HG03045 (cell line): Measurements from ENCODE around the gene HHATL.

Experiments
- ATAC-seq: cut with Tn5 transposase; IDR thresholded peaks from one replicate; pipeline ENCODE4 v1.9.1; 2021; ENCODE audit warnings: mild to moderate bottlenecking, moderate library complexity; ENCODE audit not compliant: unreplicated experiment

HHATL gene

DNA sequence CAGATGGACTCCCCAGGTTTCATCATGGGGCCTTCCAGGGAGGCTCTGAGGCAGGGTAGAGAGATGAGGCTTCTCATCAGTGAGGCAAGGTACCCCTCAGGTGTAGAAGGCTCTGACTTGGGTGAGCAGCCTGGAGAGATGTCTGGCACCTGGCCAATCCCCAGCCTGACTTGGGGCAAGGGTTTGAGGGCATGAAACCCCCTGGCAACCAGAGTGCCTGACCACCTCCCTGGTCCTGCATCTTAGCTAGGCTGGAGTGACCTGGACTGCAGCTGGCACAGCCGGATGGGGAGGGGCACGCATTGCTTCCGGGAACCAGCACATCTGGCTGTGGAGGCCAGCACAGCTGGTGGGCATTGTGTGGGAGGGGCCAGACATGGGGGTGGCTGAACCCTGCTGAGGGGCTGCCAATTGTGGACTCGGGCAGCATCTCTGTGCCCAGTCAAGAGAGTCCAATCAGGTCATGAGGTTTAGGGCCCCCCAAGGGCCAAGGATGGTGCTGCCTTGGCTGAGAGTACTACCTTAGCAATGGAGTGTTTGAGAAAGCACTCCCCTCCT, 47.2 kb downstream of the HHATL start:
- no peak for ATAC-seq

DNA sequence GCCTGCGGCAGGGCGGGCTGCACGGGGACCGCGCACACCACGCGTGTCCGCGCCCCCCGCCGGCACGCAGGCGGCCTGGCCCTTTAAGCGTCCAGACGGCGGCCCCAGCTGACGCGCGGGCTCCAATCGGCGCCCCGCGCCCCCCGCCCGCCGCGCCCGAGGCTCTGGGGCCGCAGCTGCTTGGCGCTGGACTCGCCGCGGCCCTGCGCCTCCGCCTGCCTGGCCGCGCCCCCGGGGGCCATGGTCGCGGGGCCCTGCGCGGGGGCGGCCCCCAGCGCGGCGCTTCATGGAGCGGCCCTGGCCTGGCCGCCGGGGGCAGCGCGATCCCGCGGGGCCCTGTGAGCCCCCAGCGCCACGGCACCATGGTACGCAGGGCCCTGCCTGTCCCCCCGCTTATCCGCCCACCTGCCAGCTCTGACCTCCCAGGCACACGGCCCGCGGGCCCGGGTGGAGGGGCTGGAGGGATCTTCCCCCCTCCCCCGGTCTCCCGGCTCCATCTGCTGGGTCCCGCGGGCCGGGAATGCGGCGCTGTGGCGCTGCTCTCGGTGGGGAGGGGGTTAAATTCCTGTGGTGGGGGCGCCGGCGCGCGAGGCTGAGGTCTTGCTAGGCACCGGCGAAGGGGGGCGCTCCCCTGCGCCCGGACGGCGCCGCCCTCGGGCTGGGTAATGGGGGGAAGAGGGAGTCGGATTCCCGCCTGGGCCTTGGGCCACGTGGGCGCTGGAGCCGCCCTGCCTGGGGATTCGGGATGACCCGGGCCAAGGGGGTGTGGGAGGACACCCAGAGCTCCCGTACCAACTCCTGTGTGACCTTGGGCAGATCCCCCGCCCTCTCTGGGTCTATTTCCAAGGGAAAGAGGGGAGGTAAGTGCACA, 48.0 kb downstream of the HHATL start:
- no peak for ATAC-seq

DNA sequence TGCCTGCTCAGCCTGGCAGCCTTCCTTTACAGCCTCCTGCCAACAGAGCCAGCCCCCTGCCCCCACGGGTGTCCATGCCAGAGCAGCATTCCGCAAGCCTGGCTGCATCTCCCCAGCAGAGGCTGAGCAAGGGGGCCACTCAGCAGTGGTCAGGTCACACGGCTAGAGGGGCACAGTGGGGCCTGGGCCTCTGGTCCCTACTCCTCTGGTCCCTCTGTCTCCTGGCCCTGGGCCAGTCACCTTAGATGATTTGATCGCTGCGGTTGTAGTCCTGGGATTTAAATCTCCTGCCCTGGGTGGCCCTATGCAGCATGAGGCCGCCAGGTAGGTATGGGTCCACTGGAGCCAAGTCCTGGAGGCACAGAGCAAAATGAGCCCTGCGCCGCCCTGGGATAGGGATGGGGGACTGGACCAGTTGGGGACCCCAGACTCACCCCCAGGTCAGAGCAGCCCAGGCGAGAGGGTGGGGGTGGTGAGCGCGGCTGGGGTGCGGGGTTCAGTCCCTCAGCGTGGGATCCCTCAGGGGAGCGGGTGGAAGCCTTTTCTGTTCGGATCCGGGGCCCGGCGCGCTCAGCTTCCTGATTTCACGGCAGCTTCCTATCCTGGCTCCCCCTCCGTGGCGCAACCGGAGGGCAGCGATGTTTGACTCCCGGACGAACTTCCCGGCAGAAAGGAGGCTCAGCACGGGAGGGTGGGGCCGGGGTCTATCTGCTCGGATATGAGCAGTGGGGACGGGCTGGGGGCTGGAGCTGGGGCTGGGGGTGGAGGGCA, 48.9 kb downstream of the HHATL start, which contains the start of gene ZBTB47:
Gene ZBTB47, plus strand, starts transcription at position 138 of the 771 bp plus-strand sequence. CDS start 4,659 bp downstream, outside the sequence.
- no peak for ATAC-seq

DNA sequence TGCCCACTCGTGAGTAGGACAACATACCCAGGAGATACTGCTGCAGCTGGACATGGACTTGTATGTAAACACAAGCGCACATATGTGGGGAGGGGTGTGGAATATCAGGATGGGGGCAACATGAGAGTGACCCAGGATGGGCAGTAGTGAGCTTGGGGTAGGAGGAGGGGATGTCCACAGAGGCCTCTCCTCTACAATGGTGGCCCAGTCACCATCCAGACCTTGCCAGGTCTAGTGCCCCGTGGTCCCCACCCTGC, 49.4 kb downstream of the HHATL start:
- ATAC-seq: no peak

DNA sequence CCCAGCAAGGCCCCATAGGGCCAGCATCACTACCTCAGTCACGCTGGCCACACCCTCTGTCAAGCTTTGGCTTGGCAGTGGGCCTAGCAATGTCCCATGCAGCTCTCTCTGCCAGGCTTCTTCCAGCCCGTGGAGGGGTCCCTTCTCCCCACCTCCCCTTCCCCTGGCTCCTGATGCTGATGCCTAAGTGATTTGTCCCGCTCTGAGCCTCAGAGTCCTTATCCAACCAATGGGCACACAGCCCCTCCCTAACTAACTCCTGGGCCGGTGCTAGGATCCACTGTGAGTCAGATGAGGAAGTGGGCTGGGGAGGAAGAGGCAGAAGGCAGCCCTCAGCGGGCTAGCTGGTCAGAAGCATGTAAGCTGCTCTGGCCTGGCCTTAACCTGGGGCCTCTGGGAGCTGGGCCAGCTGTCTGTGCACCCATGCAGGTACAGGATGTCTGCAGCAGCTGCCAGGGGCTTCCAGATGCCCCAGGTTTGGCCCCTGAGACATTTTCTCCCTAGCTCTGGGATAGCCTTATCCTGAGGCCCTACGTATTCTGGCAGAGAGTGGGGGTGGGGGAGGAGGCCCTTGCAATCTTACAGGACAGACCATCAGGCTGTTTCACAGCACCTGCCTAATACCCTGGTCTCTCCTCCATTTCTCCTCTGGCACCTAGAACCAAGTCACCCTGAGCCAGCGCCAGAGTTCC, 49.8 kb downstream of the HHATL start:
- ATAC-seq: peak; percentile 43

DNA sequence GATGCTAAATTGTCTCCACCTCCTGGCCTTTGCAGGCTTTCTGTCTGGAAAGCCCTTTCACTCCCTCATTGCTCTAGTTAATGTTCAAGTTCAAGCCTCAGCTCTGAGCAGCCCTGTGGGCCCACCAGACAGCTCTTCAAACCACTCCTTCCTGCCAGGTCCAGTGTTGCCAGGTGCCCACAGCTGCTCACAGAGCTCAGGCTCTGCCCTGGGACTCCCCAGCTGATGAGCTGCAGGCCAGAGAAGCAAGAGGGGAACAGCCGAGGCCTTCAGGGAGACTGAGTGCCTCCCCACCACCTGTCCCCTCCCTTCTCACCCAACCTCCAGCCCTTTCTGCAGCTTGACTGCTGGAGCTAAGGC, 50.4 kb downstream of the HHATL start:
- ATAC-seq: peak; percentile 20

DNA sequence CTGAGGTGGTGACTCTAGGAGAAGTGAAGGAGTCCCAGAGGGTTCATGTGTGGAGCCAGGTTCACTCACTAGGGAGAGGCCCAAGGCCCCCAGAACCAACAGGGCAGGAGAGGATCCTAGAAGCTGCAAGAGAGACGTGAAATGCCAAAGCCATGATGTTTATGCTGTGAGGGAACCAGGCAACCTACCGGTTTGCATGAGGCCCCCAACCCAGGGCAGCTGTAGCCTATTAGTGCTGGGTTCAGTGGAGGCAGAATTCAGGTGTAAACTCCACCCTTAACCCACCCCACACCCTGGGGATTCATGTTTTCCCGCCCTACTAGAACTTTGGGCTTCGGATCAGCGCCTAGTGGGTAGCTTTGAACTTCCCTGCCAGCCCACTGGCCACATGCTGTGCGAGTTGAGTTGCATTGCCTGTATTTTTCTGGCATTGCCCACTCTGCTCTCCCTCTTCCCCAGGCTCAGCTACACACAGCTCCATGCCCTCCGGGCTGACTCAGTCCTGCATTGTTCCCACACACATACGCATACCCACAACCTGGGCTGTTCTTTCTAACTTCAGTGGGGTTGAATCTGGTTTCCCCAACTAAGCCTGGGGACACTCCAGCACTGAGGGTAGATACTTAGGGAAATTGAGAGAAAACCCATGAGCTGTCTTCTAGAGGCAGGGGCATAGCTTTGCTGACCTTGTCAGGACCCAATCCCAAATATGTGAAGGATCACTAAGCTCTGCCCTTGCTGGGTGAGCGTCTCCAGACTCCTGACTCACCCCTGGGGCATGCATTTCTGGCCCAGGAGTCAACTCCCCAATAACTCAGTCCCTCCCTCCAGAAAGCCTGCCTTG, 51.1 kb downstream of the HHATL start:
- no peak for ATAC-seq

DNA sequence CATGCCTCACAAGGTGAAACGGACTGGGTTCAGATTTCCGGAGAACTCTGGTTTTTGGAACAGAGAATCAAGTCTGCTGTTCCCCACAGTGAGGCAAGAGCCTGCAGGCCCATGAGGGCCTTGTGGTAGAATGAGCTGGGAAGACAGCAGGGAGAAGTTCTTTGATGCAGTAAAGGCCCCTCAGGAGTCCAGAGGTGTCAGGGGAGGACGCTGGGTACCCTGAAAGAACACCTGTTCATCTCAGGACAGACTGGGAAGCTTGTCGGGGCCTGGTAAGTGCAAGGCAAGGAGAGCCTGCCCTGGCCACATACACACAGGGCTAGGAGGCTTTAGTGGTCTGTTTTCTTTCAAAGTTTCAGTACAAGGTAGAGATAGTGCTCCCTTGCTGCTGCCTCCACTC, 52.8 kb downstream of the HHATL start:
- ATAC-seq: no peak

DNA sequence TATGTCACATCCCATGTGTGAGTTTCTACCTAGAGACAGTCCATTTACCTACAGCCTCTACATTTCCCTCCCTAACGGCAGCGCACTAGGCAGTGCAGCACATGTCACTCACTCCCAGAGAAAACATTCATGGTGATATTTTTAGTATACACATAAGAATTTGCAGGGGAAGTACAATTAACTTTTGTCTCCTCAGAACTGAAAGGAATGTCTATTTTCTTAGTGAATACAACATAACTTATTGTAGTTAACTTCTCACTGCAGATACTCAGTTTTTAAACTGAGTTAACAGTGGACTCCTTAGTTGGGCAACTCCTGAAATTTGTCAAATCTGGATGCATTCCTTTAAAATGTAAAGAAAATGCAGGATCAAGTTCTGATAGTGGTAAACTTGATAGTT, 53.6 kb downstream of the HHATL start:
- ATAC-seq: no peak

DNA sequence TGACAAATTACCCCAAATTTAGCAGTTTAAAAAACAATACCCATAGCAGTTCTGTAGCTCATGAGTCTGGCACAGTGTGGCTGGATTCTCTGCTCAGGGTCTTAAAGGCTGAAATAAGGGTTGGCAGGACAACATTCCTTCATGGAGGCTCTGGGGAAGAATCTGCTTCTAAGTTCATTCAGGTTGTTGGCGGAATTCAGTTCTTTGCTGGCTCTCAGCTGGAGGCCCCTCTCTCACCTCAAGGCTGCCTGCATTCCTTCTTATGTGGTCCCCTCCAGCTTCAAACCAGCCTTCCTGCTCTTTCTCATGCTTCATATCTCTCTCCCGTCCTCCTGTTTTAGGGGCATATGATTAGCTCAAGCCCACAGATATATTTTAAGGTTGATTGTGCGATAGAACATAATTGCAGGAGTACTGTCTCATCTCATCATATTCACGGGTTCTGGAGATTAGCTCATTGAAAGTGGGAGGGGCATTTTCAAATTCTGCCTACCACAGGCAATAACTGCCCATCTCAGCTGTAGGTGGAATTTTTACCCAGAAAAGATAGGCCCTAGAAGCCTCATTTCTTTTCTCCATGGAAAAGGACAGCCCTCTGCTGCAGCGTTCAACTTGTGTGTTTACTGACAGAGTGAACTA, 54.7 kb downstream of the HHATL start:
- ATAC-seq: no peak
